NCI-H748 (cell line): ENCODE measurements around the gene SMC1B.
A peak's percentile ranks its signal among the peaks of the same experiment; 100 is the strongest.

Experiments
- DNase-seq: peaks from one replicate; lab custom pipeline; 2025; ENCODE audit not compliant: unreplicated experiment; lab: John Stamatoyannopoulos, UW

SMC1B gene

GRCh38 chr22:45321827-45322226 is 91.6 kb downstream of the SMC1B start:
- no peak for DNase-seq

DNA sequence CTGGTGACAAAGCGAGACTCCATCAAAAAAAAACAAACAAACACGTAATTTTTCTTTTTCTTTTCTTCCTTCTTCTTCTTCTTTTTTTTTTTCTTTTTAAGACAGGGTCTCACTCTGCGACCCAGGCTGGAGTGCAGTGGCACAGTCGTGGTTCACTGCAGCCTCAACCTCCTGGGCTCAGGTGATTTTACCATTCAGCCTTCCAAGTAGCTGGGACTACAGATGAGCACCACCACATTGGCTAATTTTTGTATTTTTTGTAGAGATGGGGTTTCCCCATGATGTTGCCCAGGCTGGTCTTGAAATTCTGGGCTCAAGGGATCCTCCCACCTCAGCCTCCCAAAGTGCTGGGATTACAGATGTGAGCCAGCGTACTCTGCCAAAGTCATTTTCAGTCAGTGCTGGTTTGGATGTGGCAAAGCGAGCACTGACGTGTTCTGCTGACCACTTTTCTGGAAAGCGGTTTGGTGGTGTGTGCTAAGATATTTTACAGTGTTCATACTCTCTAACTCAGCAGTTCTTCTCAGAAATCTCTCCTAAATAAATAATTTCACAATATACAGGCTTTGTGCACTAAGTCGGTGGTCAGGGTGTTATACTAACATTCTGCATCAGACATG is 92.9 kb downstream of the SMC1B start:
- DNase-seq = no peak

- DNase-seq = no peak
Observed at GRCh38 chr22:45319324-45319685, 94.1 kb downstream of the SMC1B start.

- DNase-seq = no peak
Observed at GRCh38 chr22:45318558-45319323, 94.7 kb downstream of the SMC1B start.

- DNase-seq = peak; percentile 94
Observed at GRCh38 chr22:45318168-45318557, 95.2 kb downstream of the SMC1B start.

DNA sequence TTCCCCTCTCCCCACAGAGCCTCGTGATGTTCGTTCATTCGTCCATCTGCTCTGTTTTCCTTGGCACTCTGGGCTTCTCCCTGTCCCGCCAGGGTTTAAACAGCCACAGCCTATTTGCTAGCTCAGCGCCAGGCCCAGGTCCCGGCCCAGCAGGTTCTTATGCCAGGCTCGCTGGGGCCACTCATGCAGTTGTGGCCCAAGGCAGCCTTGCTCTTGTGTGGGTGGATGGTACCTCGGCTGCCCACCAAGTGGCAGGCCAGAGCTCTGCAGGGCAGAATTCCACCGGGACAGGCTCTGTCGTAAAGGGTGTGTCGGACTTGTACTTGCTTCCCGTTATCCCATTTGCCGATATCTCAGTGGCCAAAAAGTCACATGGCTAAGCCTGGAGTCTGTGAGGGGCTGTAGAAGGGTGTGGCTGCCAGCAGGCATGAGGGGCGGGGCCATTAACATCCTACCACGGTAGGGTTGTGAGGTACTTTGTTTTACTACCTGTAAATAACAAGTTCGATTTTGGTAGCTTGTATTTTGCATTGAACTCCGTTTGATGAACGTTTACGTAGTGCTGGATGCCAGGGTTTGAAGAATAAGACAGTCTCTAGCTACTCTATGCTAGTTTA is 95.7 kb downstream of the SMC1B start:
- DNase-seq = peak; percentile 90

DNA sequence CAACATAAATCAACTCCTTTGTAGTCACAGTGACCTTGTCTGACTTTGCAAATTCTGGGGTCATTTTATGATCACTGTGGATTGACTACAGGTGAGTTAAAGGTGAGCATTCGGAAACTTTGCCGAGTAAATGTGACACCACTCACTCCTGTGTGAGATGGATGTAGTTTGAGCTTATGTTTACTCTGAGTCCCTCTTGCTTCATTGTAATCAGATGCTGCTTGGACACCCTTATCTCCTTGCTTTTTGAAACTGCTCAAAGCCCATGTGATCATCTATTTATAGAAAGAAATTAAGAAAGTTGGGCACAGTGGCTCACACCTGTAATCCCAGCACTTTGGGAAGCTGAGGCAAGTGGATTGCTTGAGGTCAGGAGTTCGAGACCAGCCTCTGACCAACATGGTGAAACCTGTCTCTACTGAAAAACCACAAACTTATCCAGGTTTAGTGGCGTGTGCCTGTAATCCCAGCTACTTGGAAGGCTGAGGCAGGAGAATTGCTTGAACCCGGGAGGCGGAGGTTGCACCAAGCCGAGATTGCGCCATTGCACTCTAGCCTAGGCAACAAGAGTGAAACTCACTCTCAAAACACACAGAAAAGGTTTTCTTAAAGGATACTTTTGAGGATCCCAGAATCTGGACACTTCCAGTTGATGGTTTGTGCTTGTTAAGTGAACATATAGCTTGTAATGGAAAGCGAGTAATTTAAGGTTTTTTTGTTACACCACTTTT is 96.4 kb downstream of the SMC1B start:
- no peak for DNase-seq

DNA sequence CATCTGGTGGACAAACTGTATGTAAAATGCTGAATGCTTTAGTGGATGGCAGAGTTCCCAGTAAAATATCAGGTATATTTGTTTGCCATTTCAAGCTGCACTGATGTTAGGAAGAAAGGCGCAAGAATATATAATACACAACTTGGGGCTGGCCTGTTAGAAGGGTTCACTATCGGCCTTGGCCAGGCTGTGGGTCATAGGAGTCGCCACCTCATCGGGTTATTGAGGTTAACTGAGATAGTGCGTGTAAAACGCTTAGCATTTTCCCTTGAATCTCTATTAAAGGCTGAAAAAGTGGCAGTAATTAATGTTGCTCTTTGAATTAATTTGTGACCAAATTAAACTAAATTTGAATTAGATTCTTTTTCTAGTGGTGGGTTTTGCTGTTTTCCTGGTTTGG is 98.6 kb downstream of the SMC1B start:
- no peak for DNase-seq

DNA sequence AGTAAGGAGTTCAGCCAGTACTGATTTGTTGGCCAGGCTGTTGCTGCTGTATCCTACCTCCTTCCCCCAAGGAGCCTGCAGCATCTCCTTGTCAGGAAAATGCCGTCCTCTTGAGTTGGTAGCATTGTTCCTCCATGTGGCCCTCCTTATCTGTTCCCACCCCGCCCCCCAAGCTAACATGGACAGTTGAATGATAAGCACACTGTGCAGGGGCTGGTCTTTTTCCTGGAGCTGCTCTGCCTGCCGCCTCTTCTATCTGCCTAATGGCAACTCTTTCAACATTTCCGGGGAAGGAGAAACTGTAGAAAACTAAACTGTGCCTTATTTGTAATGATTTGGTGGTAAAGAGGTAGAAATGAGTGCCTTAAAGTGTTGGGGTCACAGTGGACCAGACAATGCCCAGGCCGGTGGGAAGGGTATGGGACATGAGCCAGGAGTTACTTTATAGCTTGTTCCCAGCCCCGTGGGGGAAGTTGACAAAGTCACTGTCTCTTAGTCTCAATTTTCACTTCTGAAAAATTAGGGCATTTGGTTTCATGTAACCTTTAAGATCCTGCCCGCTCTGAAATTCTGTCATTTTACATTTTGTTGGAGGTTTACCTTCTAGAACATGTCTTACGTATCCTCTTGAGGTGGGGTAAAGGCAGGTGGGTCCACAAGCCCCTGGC is 99.2 kb downstream of the SMC1B start:
- DNase-seq = no peak

DNA sequence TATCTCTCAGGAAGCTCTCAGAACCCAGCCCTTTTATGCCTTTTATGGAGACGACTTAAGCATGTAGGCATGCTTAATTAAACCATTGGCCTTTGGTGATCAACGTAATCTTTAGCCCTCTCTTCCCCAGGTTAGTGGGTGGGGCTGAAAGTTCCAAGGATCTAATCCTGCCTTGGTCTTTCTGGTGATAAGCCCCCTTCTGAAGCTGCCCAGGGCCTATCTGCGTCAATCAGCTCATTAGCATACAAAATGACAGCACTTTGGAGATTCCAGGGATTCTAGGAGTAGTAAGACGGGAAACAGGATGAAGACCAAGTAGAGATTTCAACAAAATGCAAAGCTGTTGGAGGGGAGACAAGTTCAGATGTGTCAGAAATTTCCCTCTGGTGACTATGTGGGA is 100.5 kb downstream of the SMC1B start:
- DNase-seq = no peak

GRCh38 chr22:45312415-45312814 is 101.0 kb downstream of the SMC1B start:
- no peak for DNase-seq

- DNase-seq = no peak
Observed at GRCh38 chr22:45310977-45311531, 102.3 kb downstream of the SMC1B start.

- peak; percentile 44 for DNase-seq
Observed at GRCh38 chr22:45310331-45310976, 102.9 kb downstream of the SMC1B start.

- DNase-seq = peak; percentile 97
Observed at GRCh38 chr22:45309422-45310227, 103.8 kb downstream of the SMC1B start, which contains the start of gene FAM118A. Gene FAM118A (plus strand): TSS chr22:45309934. CDS start chr22:45322380, 12,446 bp downstream.

- DNase-seq = no peak
Observed at GRCh38 chr22:45308957-45309421, 104.4 kb downstream of the SMC1B start.

- DNase-seq = no peak
Observed at GRCh38 chr22:45308391-45308956, 104.9 kb downstream of the SMC1B start.

GRCh38 chr22:45306139-45306538 is 107.3 kb downstream of the SMC1B start:
- DNase-seq = no peak

GRCh38 chr22:45305456-45306075 is 107.8 kb downstream of the SMC1B start:
- no peak for DNase-seq

DNA sequence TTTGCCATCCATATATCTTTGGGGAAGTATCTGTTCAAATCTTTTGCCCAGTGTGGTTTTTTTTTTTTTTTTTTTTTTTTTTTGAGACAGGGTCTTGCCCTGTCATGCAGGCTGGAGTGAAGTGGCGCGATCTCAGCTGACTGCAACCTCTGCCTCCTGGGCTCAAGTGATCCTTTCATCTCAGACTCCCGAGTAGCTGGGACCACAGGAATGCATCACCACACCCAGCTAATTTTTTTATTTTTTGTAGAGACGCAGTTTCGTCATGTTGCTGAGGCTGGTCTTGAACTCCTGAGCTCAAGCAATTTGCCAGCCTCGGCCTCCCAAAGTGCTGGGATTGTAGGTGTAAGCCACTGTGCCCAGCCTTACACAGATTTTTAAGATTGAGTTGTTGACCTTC is 108.4 kb downstream of the SMC1B start:
- no peak for DNase-seq
